GM12878 (cell line): ENCODE measurements around the gene SBF2. TPM values are rescaled to one million over a fixed set of nuclear protein-coding genes. Genes with fewer than 3 reads are reported as not detected.

Experiments
- ATAC-seq: fragments of 200-7000 bp; cut with Tn5 transposase; 3 replicates; pipeline ENCODE4 v1.9.1; 2020; ENCODE audit warnings: mild to moderate bottlenecking, moderate library complexity
- BruUV-seq: library from RNA; stranded (reverse); fragments of 400-500 nt; replicated peaks from 2 replicates; lab custom pipeline; 2021; lab: Mats Ljungman, UMichigan
- CTCF ChIA-PET: fragments of 300-600 bp; sonication (Branson Sonifier 250); formaldehyde crosslinking; extraction: SDS; loops from one replicate; lab custom pipeline; 2021; ENCODE audit warnings: inconsistent platforms; lab: Yijun Ruan, JAX
- POLR2A ChIA-PET: fragments of 350-600 bp; formaldehyde crosslinking; extraction: SDS; loops from one replicate; lab custom pipeline; 2021; ENCODE audit warnings: inconsistent platforms; lab: Charles Lee
- RAD21 ChIA-PET: fragments of 300-600 bp; sonication (Branson Sonifier 250); formaldehyde crosslinking; loops from one replicate; lab custom pipeline; 2023; ENCODE audit warnings: antibody characterized with exemption; ENCODE audit not compliant: unreplicated experiment; lab: Charles Lee
- SMC1A ChIA-PET: fragments of 300-600 bp; sonication (Branson Sonifier 250); formaldehyde crosslinking; loops from one replicate; lab custom pipeline; 2023; ENCODE audit not compliant: unreplicated experiment, uncharacterized antibody; lab: Charles Lee
- DNase-seq: peaks from one replicate; pipeline ENCODE4 v3.0.0-alpha.2; 2011; ENCODE audit warnings: low read depth, low spot score
- FAIRE-seq: peaks from 3 replicates; lab custom pipeline; 2011; peaks lifted over from hg19 to GRCh38; lab: Jason Lieb, UNC
- H2AFZ ChIP-seq: 2 replicates; pipeline ENCODE4 v1.6.0; 2011; ENCODE audit warnings: low read depth, low read length, control low read depth; ENCODE audit not compliant: control insufficient read depth
- H3K27ac ChIP-seq: 2 replicates; pipeline ENCODE4 v1.5.1; 2011; ENCODE audit warnings: control low read depth; ENCODE audit not compliant: control insufficient read depth, insufficient read depth
- H3K27me3 ChIP-seq, 2 experiments: replicated peaks in 1 of 2; 2 replicates each; pipeline versions ENCODE4 v1.6.0 to v1.6.1; 2011; ENCODE audit warnings: low read length in 1 of 2; ENCODE audit not compliant: control insufficient read depth in 2 of 2, insufficient read depth in 2 of 2
- H3K36me3 ChIP-seq, 2 experiments: 2 replicates each; pipeline ENCODE4 v1.5.1; 2011; ENCODE audit warnings: low read length in 1 of 2; ENCODE audit not compliant: control insufficient read depth in 2 of 2, insufficient read depth in 2 of 2
- H3K4me1 ChIP-seq: 2 replicates; pipeline ENCODE4 v1.6.1; 2011; ENCODE audit warnings: mild to moderate bottlenecking, low read length, moderate library complexity, mixed read lengths; ENCODE audit not compliant: control insufficient read depth, insufficient read depth
- H3K4me2 ChIP-seq: 2 replicates; pipeline ENCODE4 v1.6.0; 2011; ENCODE audit warnings: control low read depth; ENCODE audit not compliant: control insufficient read depth, insufficient read depth
- H3K4me3 ChIP-seq: fragments of 200-600 bp; sonication (generic); 2 replicates; pipeline ENCODE4 v1.5.1; 2016
- H3K79me2 ChIP-seq: 2 replicates; pipeline ENCODE4 v1.6.0; 2011; ENCODE audit warnings: low read length; ENCODE audit not compliant: control insufficient read depth, insufficient read depth
- H3K9ac ChIP-seq: 2 replicates; pipeline ENCODE4 v1.8.0; 2011; ENCODE audit warnings: low read length, control low read depth, mixed read lengths; ENCODE audit not compliant: control insufficient read depth, insufficient read depth
- H3K9me3 ChIP-seq: replicated peaks from 3 replicates; pipeline ENCODE4 v1.5.1; 2011; ENCODE audit warnings: mild to moderate bottlenecking, low read length; ENCODE audit not compliant: control insufficient read depth, insufficient read depth
- H4K20me1 ChIP-seq: 2 replicates; pipeline ENCODE4 v1.6.0; 2011; ENCODE audit not compliant: control insufficient read depth, insufficient read depth
- BHLHE40 ChIP-seq, 2 experiments: fragments of 450-650 bp in 1 of 2; IDR thresholded peaks; 2 replicates each; pipeline ENCODE4 v1.6.1; 2011 to 2017; ENCODE audit warnings: low read depth in 2 of 2, borderline replicate concordance in 1 of 2, improper control_type of control experiment in 1 of 2, low read length in 1 of 2, mild to moderate bottlenecking in 1 of 2
- CHD2 ChIP-seq: IDR thresholded peaks from 2 replicates; pipeline ENCODE4 v1.6.1; 2011; ENCODE audit warnings: low read depth, low read length, improper control_type of control experiment, borderline replicate concordance
- E2F4 ChIP-seq: IDR thresholded peaks from 2 replicates; pipeline ENCODE4 v1.6.1; 2012; ENCODE audit warnings: low read depth, low read length, improper control_type of control experiment
- ELK1 ChIP-seq: IDR thresholded peaks from 2 replicates; pipeline ENCODE4 v1.6.1; 2012; ENCODE audit warnings: low read depth, low read length, improper control_type of control experiment
- EZH2 ChIP-seq: IDR thresholded peaks from 2 replicates; pipeline ENCODE4 v1.6.1; 2012; ENCODE audit warnings: low read depth, mild to moderate bottlenecking, control low read depth, inconsistent platforms, low read length, borderline replicate concordance; ENCODE audit not compliant: control insufficient read depth
- GABPA ChIP-seq: IDR thresholded peaks from 2 replicates; pipeline ENCODE4 v1.6.1; 2014; ENCODE audit warnings: antibody characterized with exemption, low read depth, mild to moderate bottlenecking, inconsistent platforms
- GATAD2B ChIP-seq: fragments of 450-650 bp; conservative IDR thresholded peaks from 2 replicates; pipeline ENCODE4 v1.6.1; 2017; ENCODE audit warnings: low read depth, mild to moderate bottlenecking, moderate library complexity
- HDGF ChIP-seq: fragments of 450-650 bp; IDR thresholded peaks from 2 replicates; pipeline ENCODE4 v1.6.1; 2016; ENCODE audit warnings: antibody characterized with exemption
- KAT2A ChIP-seq: conservative IDR thresholded peaks from 2 replicates; pipeline ENCODE4 v1.6.1; 2011; ENCODE audit warnings: low read depth, low read length; ENCODE audit not compliant: control insufficient read depth
- MEF2A ChIP-seq: IDR thresholded peaks from 2 replicates; pipeline ENCODE4 v1.6.1; 2011; ENCODE audit warnings: low read depth, mild to moderate bottlenecking, low read length, moderate library complexity; ENCODE audit not compliant: insufficient read depth
- MTA2 ChIP-seq: fragments of 450-650 bp; IDR thresholded peaks from 2 replicates; pipeline ENCODE4 v1.6.1; 2016; ENCODE audit warnings: low read depth, mild to moderate bottlenecking, moderate library complexity
- RAD21 ChIP-seq: IDR thresholded peaks from 2 replicates; pipeline ENCODE4 v1.6.1; 2011; ENCODE audit warnings: mild to moderate bottlenecking, low read depth, low read length, moderate library complexity; ENCODE audit not compliant: insufficient read depth
- RAD51 ChIP-seq: fragments of 450-650 bp; IDR thresholded peaks from 2 replicates; pipeline ENCODE4 v1.6.1; 2016; ENCODE audit warnings: moderate library complexity, mild to moderate bottlenecking, inconsistent platforms
- TAF1 ChIP-seq: IDR thresholded peaks from 2 replicates; pipeline ENCODE4 v1.6.1; 2011; ENCODE audit warnings: mild to moderate bottlenecking, low read depth, low read length, borderline replicate concordance
- TCF3 ChIP-seq: IDR thresholded peaks from 2 replicates; pipeline ENCODE4 v1.6.1; 2012; ENCODE audit warnings: low read depth, mild to moderate bottlenecking, low read length, borderline replicate concordance; ENCODE audit not compliant: insufficient read depth
- WRNIP1 ChIP-seq: IDR thresholded peaks from 2 replicates; pipeline ENCODE4 v1.6.1; 2011; ENCODE audit warnings: low read depth, low read length, improper control_type of control experiment, borderline replicate concordance
- YBX1 ChIP-seq: fragments of 450-650 bp; IDR thresholded peaks from 2 replicates; pipeline ENCODE4 v1.6.1; 2016; ENCODE audit warnings: antibody characterized with exemption
- ZBTB4 ChIP-seq: fragments of 450-650 bp; formaldehyde crosslinking; IDR thresholded peaks from 2 replicates; pipeline ENCODE4 v1.4.0; 2022; ENCODE audit warnings: mild to moderate bottlenecking, moderate library complexity
- in situ Hi-C: fragments of 300-500 bp; cut with MboI; formaldehyde crosslinking; loops from 9 replicates; pipeline ENCODE4 v1.14.3; 2018; ENCODE audit warnings: mixed read lengths
- intact Hi-C: fragments of 100-400 bp; cut with micrococcal nuclease; formaldehyde crosslinking; loops from one replicate; pipeline ENCODE4 v1.14.2; 2022; ENCODE audit not compliant: unreplicated experiment
- polyA plus RNA-seq, 11 experiments: library from polyadenylated mRNA; depleted of rRNA in 4 of 11; unstranded in 6 of 11; stranded (reverse) in 5 of 11; fragments of >200 nt; fragmentation: Nextera tagmentation in 4 of 11; fragmentation: Illumina TruSeq in 1 of 11; extraction: Ambion mirVana in 4 of 11; extraction: Trizol in 1 of 11; gene quantifications; 1 replicate in 1 of 11; 2 replicates in 10 of 11; pipeline versions ENCODE4 v1.2.1 to v1.2.3, GENCODE V29; 2011 to 2016; ENCODE audit warnings: inconsistent platforms in 2 of 11, missing spikeins in 2 of 11, low read depth in 1 of 11
- total RNA-seq, 4 experiments: library from RNA; depleted of rRNA in 3 of 4; stranded (reverse); fragments of >200 nt in 3 of 4; fragmentation: Illumina TruSeq in 1 of 4; extraction: Trizol in 1 of 4; gene quantifications; 2 replicates each; pipeline versions ENCODE4 v1.2.1 to v1.2.3, GENCODE V29; 2013 to 2021

SBF2 gene
- total and polyA plus RNA-seq, 10 of the 15 experiments (the other 5 are each of a cell fraction or from before 2014, with no cell fraction given) = 0.24 to 2.3 (median 1.1) TPM

GRCh38 chr11:9901943-9902342, 392.1 kb downstream of the SBF2 start:
- POLR2A ChIA-PET = no interaction called here
- BruUV-seq = no TSS peak
- Histone ChIP-seq H3K4me2 (no peak overlapping the region), H4K20me1 (no peaks in the 10 kb centered on the region), H3K79me2 (no peaks in the 10 kb centered on the region), H3K4me3 (no peak overlapping the region), H2AFZ (no peak overlapping the region), H3K27ac (no peak overlapping the region), H3K9ac (no peak overlapping the region), H3K4me1 (no peaks in the 10 kb centered on the region), H3K27me3 (no peaks in the 10 kb centered on the region), H3K36me3 (no peaks in the 10 kb centered on the region), H3K9me3 (no peaks in the 10 kb centered on the region)
- CTCF ChIA-PET = no interaction called here
- FAIRE-seq (no peak), ATAC-seq (no peak), DNase-seq (no peak)
- intact Hi-C loops (no loop called here), in situ Hi-C loops (no loop called here)
- TF ChIP-seq HDGF (no peak), KAT2A (no peak), GABPA (no peak), EZH2 (no peak), MTA2 (no peak), ELK1 (no peak), TCF3 (no peak), YBX1 (no peak), RAD51 (no peak), TAF1 (no peak), RAD21 (no peak), MEF2A (no peak), BHLHE40 (IDR thresholded peaks at IDR 0.05; ENCODE audit: borderline replicate concordance in 1 of 2, low read depth in 2 of 2, low read length in 1 of 2) (no peak), WRNIP1 (no peak), E2F4 (no peak), CHD2 (no peak), ZBTB4 (no peak), GATAD2B (no peak)
- SMC1A ChIA-PET = no interaction called here
- RAD21 ChIA-PET = no interaction called here
